Measurements from ENCODE around the gene PAPOLA. TPM values are rescaled to one million over a fixed set of nuclear protein-coding genes. Genes with fewer than 3 reads are reported as not detected.

Gene PAPOLA
- total and polyA plus RNA-seq, 2 of the 4 experiments (the other 2 are of a cell fraction): 73.8 to 128 TPM

- Histone ChIP-seq H4K20me1 (ENCODE audit: insufficient read depth, low read length) (no peaks in the 10 kb centered on the region), H3K23ac (ENCODE audit: low read depth, low read length) (no peak overlapping the region), H4K8ac (ENCODE audit: low read depth in 2 of 2, low read length in 2 of 2) (no peak overlapping the region), H2BK5ac (ENCODE audit: low read depth, low read length, poor library complexity, severe bottlenecking) (no peak overlapping the region), H2AFZ (replicated peaks; ENCODE audit: low read length, poor library complexity) (no peak overlapping the region), H3K4me2 (ENCODE audit: low read depth, low read length) (no peak overlapping the region), H2BK120ac (ENCODE audit: low read depth, low read length) (no peak overlapping the region), H3K36me3 (ENCODE audit: control insufficient read depth, insufficient read depth, low read length) (no peaks in the 10 kb centered on the region), H2AK5ac (ENCODE audit: low read depth, low read length) (no peak overlapping the region), H2BK15ac (ENCODE audit: low read depth, low read length) (no peak overlapping the region), H3K27ac (ENCODE audit: insufficient read depth, low read length) (no peak overlapping the region), H3K14ac (replicated peaks; ENCODE audit: low read depth, low read length) (no peak overlapping the region), H4K91ac (ENCODE audit: insufficient read depth, low read depth, low read length) (no peak overlapping the region), H2BK20ac (ENCODE audit: low read depth, low read length) (no peak overlapping the region), H3K4ac (ENCODE audit: low read depth, low read length) (no peak overlapping the region), H3K9ac (ENCODE audit: low read depth, low read length) (no peak overlapping the region), H3K18ac (ENCODE audit: low read depth, low read length) (no peak overlapping the region), H3K4me3 (ENCODE audit: insufficient read depth, low read depth, low read length) (no peak overlapping the region), H3K9me1 (ENCODE audit: insufficient read depth, low read length) (no peaks in the 10 kb centered on the region), H3K56ac (ENCODE audit: extremely low read depth, insufficient read depth, low read length) (no peak overlapping the region), H3K27me3 (ENCODE audit: control insufficient read depth, insufficient read depth, low read length) (peaks cover 20% of the 10 kb centered on the region; the same call in 1 of the 2 replicates), H3K9me3 (ENCODE audit: control insufficient read depth, insufficient read depth, low read length) (0 out of 2 replicates have a peak, but pooled peaks cover 2% of the 10 kb centered on the region), H3K4me1 (ENCODE audit: control insufficient read depth, insufficient read depth, low read length) (no peaks in the 10 kb centered on the region), H4K5ac (ENCODE audit: low read depth, low read length) (no peak overlapping the region), H2AK9ac (replicated peaks; ENCODE audit: low read depth, low read length, poor library complexity) (no peak overlapping the region), H3K79me1 (ENCODE audit: low read depth in 1 of 2, low read length in 2 of 2) (no peaks in the 10 kb centered on the region)
- intact Hi-C loops (cut with micrococcal nuclease): no loop called here
- ATAC-seq (ENCODE audit: low read depth) (no peak), DNase-seq (no peak)
- POLR2A ChIA-PET (ENCODE audit: unreplicated experiment): no interaction called here
- dilution Hi-C loops (cut with HindIII; ENCODE audit: low sequenced_read_pairs, unreplicated experiment): no loop called here
- no TSS peak for BruUV-seq (replicated peaks)
- TF ChIP-seq POLR2A (IDR thresholded peaks at IDR 0.05; ENCODE audit: low read depth, low read length) (no peak), USF2 (IDR thresholded peaks at IDR 0.05; ENCODE audit: low read depth, low read length) (no peak), RAD21 (IDR thresholded peaks at IDR 0.05; ENCODE audit: low read length) (no peak), CEBPB (IDR thresholded peaks at IDR 0.05; ENCODE audit: low read depth, low read length) (no peak)
- CTCF ChIA-PET: no interaction called here
- 67% methylated on average over 1 of the region's 2 CpGs; no CpG with 5 or more reads in 1 of the 2 experiments for whole genome bisulfite sequencing, 2 experiments (ENCODE audit: extremely low coverage in 2 of 2, insufficient read length in 1 of 2)
- in situ Hi-C loops (cut with MboI; ENCODE audit: low sequenced_read_pairs): no loop called here
Measured at GRCh38 chr14:96602186-96602585, 100.0 kb downstream of the PAPOLA start.

All from IMR-90 (cell line).